ENCODE data around the gene SLC2A10.

Gene SLC2A10

GRCh38 chr20:46771195-46771588 is 61.7 kb downstream of the SLC2A10 start:
- DNase-seq, result no peak

- no peak for DNase-seq
Observed at GRCh38 chr20:46772901-46773300, 63.5 kb downstream of the SLC2A10 start.

- DNase-seq, result no peak
Observed at GRCh38 chr20:46773680-46774079, 64.2 kb downstream of the SLC2A10 start.

- DNase-seq, result no peak
Observed at GRCh38 chr20:46774236-46774635, 64.8 kb downstream of the SLC2A10 start.

- no peak for DNase-seq
Observed at GRCh38 chr20:46774943-46775560, 65.6 kb downstream of the SLC2A10 start.

- DNase-seq, result no peak
Observed at GRCh38 chr20:46775806-46776205, 66.4 kb downstream of the SLC2A10 start.

GRCh38 chr20:46777331-46777730 is 67.9 kb downstream of the SLC2A10 start:
- DNase-seq, result no peak

GRCh38 chr20:46779831-46780230 is 70.4 kb downstream of the SLC2A10 start:
- DNase-seq, result no peak

GRCh38 chr20:46784436-46785127 is 75.1 kb downstream of the SLC2A10 start:
- no peak for DNase-seq
